K562 (cell line): ENCODE results near the gene SLC3A2. TPM values are rescaled to one million over a fixed set of nuclear protein-coding genes. Genes with fewer than 3 reads are reported as not detected.
"Not testable (repeated sequence)": the region's sequence is repeated elsewhere in the genome, so short reads cannot be mapped to it uniquely, and the experiment has no call there.

Source experiments
- ATAC-seq: fragments of 200-7000 bp; cut with Tn5 transposase; 3 replicates; pipeline ENCODE4 v1.9.1; 2020; ENCODE audit warnings: moderate library complexity
- BruUV-seq: library from RNA; stranded (reverse); fragments of 400-500 nt; replicated peaks from 2 replicates; lab custom pipeline; 2021; lab: Mats Ljungman, UMichigan
- CTCF ChIA-PET: fragments of 300-600 bp; formaldehyde crosslinking; extraction: SDS; loops from one replicate; lab custom pipeline; 2021; ENCODE audit warnings: low intra/inter-chr PET ratio; lab: Yijun Ruan, JAX
- POLR2A ChIA-PET: fragments of 300-600, 350-650 bp; sonication (Branson Sonifier 250); formaldehyde crosslinking; extraction: SDS; loops from one replicate; lab custom pipeline; 2021; ENCODE audit warnings: antibody characterized with exemption, inconsistent platforms; lab: Yijun Ruan, JAX
- DNase-seq, 4 experiments: peaks; one replicate each; pipeline versions ENCODE4 v3.0.0 to v3.0.0-alpha.2; 2011 to 2018; ENCODE audit warnings: low spot score in 3 of 4, mixed read lengths in 3 of 4; ENCODE audit errors: extremely low read depth in 1 of 4
- FAIRE-seq: peaks from 2 replicates; lab custom pipeline; 2011; peaks lifted over from hg19 to GRCh38; lab: Jason Lieb, UNC
- H2AFZ ChIP-seq: 2 replicates; pipeline ENCODE4 v1.6.0; 2011; ENCODE audit warnings: low read depth, low read length, control low read depth, inconsistent platforms
- H3K27ac ChIP-seq: fragments of 200-600 bp; 3 replicates; pipeline ENCODE4 v1.8.0; 2011; ENCODE audit warnings: low read depth, mild to moderate bottlenecking, control low read depth, inconsistent platforms, low read length, moderate library complexity, mixed read lengths; ENCODE audit errors: extremely low read depth
- H3K27me3 ChIP-seq, 2 experiments: fragments of 300-600 bp in 1 of 2; 2 replicates in 1 of 2; 3 replicates in 1 of 2; pipeline versions ENCODE4 v1.6.0 to v1.8.0; 2011; ENCODE audit warnings: inconsistent platforms in 2 of 2, low read length in 2 of 2, mild to moderate bottlenecking in 1 of 2, mixed read lengths in 1 of 2, moderate library complexity in 1 of 2; ENCODE audit not compliant: control insufficient read depth in 2 of 2, insufficient read depth in 2 of 2
- H3K36me3 ChIP-seq: fragments of 300-600 bp; 3 replicates; pipeline ENCODE4 v1.8.0; 2011; ENCODE audit warnings: mild to moderate bottlenecking, low read length, inconsistent platforms; ENCODE audit not compliant: control insufficient read depth, insufficient read depth
- H3K4me1 ChIP-seq, 2 experiments: fragments of 200-600 bp in 1 of 2; replicated peaks in 1 of 2; 2 replicates in 1 of 2; 3 replicates in 1 of 2; pipeline versions ENCODE4 v1.5.1 to v1.8.0; 2011; ENCODE audit warnings: inconsistent platforms in 2 of 2, low read length in 2 of 2, mild to moderate bottlenecking in 1 of 2, mixed read lengths in 1 of 2, moderate library complexity in 1 of 2; ENCODE audit not compliant: control insufficient read depth in 2 of 2, insufficient read depth in 2 of 2
- H3K4me2 ChIP-seq: 2 replicates; pipeline ENCODE4 v1.6.1; 2011; ENCODE audit warnings: low read length, control low read depth, inconsistent platforms, mixed read lengths; ENCODE audit not compliant: insufficient read depth
- H3K4me3 ChIP-seq: fragments of 200-600 bp; sonication (generic), shearing (Covaris generic); 2 replicates; pipeline ENCODE4 v1.5.1; 2016; ENCODE audit warnings: control low read depth, inconsistent platforms
- H3K79me2 ChIP-seq: fragments of 200-600 bp; 3 replicates; pipeline ENCODE4 v1.8.0; 2011; ENCODE audit warnings: low read length, inconsistent platforms; ENCODE audit not compliant: control insufficient read depth, insufficient read depth
- H3K9ac ChIP-seq, 2 experiments: 2 replicates each; pipeline versions ENCODE4 v1.6.0 to v1.6.1; 2011; ENCODE audit warnings: low read depth in 2 of 2, low read length in 2 of 2, control low read depth in 1 of 2, inconsistent platforms in 1 of 2, mild to moderate bottlenecking in 1 of 2, mixed read lengths in 1 of 2; ENCODE audit not compliant: insufficient read depth in 1 of 2
- H3K9me1 ChIP-seq: one replicate; pipeline ENCODE4 v1.6.0; 2011; ENCODE audit warnings: inconsistent platforms, mild to moderate bottlenecking, low read length, moderate library complexity; ENCODE audit not compliant: control insufficient read depth, insufficient read depth
- H3K9me3 ChIP-seq: replicated peaks from 2 replicates; pipeline ENCODE4 v1.5.1; 2011; ENCODE audit warnings: low read depth, low read length, inconsistent platforms; ENCODE audit not compliant: control insufficient read depth, insufficient read depth
- H4K20me1 ChIP-seq: replicated peaks from 2 replicates; pipeline ENCODE4 v1.6.1; 2011; ENCODE audit warnings: low read length, inconsistent platforms, mixed read lengths; ENCODE audit not compliant: control insufficient read depth, insufficient read depth
- CXXC5 ChIP-seq: fragments of 250-450 bp; sonication (Bioruptor Pico); IDR thresholded peaks from 2 replicates; pipeline ENCODE4 v1.8.0; 2022; ENCODE audit warnings: inconsistent platforms, mild to moderate bottlenecking, moderate library complexity
- DDX20 ChIP-seq: fragments of 450-650 bp; IDR thresholded peaks from 2 replicates; pipeline ENCODE4 v1.6.1; 2016; ENCODE audit warnings: missing genetic modification characterization, low read depth, mild to moderate bottlenecking, missing compliant biosample characterization, moderate library complexity
- DMBX1 ChIP-seq: fragments of 250-450 bp; sonication (Bioruptor Pico); IDR thresholded peaks from 2 replicates; pipeline ENCODE4 v1.8.0; 2022; ENCODE audit warnings: inconsistent platforms, mild to moderate bottlenecking, moderate library complexity, borderline replicate concordance
- MEF2D ChIP-seq: conservative IDR thresholded peaks from 2 replicates; pipeline ENCODE4 v1.6.1; 2016; ENCODE audit warnings: low read depth, missing genetic modification characterization, missing compliant biosample characterization
- NR4A1 ChIP-seq, 2 experiments: fragments of 250-450 bp in 1 of 2; fragments of 450-650 bp in 1 of 2; sonication (Bioruptor Pico) in 1 of 2; IDR thresholded peaks; 2 replicates each; pipeline versions ENCODE4 v1.4.0 to v1.6.1; 2016 to 2020; ENCODE audit warnings: mild to moderate bottlenecking in 2 of 2, missing compliant biosample characterization in 1 of 2, missing genetic modification characterization in 1 of 2, moderate library complexity in 1 of 2
- PBX2 ChIP-seq, 2 experiments: IDR thresholded peaks in 1 of 2; conservative IDR thresholded peaks in 1 of 2; 2 replicates each; pipeline ENCODE4 v1.6.1; 2016; ENCODE audit warnings: low read depth in 2 of 2, mild to moderate bottlenecking in 1 of 2, missing compliant biosample characterization in 1 of 2, missing genetic modification characterization in 1 of 2, moderate library complexity in 1 of 2
- PTRF ChIP-seq: fragments of 450-650 bp; IDR thresholded peaks from 2 replicates; pipeline ENCODE4 v1.6.1; 2016; ENCODE audit warnings: mild to moderate bottlenecking, missing genetic modification characterization, missing compliant biosample characterization
- TCFL5 ChIP-seq: fragments of 250-450 bp; sonication (Bioruptor Pico); conservative IDR thresholded peaks from 2 replicates; pipeline ENCODE4 v1.6.1; 2021; ENCODE audit warnings: mild to moderate bottlenecking, moderate library complexity, matching md5 sums
- ZBTB11 ChIP-seq, 3 experiments: fragments of 200-800 bp in 1 of 3; fragments of 250-450 bp in 1 of 3; fragments of 450-650 bp in 1 of 3; sonication (Bioruptor Pico) in 1 of 3; sonication (Bioruptor generic) in 1 of 3; formaldehyde crosslinking in 1 of 3; IDR thresholded peaks; 2 replicates each; pipeline versions ENCODE4 v1.6.1 to v1.8.0; 2016 to 2022; ENCODE audit warnings: mild to moderate bottlenecking in 2 of 3, missing genetic modification characterization in 2 of 3, missing compliant biosample characterization in 1 of 3, moderate library complexity in 1 of 3
- ZNF175 ChIP-seq: fragments of 200-800 bp; sonication (Bioruptor generic); IDR thresholded peaks from 2 replicates; pipeline ENCODE4 v1.6.1; 2016; ENCODE audit warnings: low read depth, mild to moderate bottlenecking, missing genetic modification characterization, missing compliant biosample characterization
- ZNF311 ChIP-seq: fragments of 250-450 bp; sonication (Bioruptor Pico); IDR thresholded peaks from 2 replicates; pipeline ENCODE4 v1.4.0; 2020; ENCODE audit warnings: mild to moderate bottlenecking, moderate library complexity
- ZNF41 ChIP-seq: fragments of 250-450 bp; sonication (Bioruptor Pico); conservative IDR thresholded peaks from 2 replicates; pipeline ENCODE4 v1.4.0; 2020; ENCODE audit warnings: mild to moderate bottlenecking
- ZNF79 ChIP-seq: fragments of 250-450 bp; sonication (Bioruptor Pico); IDR thresholded peaks from 2 replicates; pipeline ENCODE4 v1.4.0; 2020; ENCODE audit warnings: low read depth, mild to moderate bottlenecking, moderate library complexity
- WGBS: fragments of 100-300 bp; shearing (Covaris generic); methylation state at CpG from one replicate; pipeline ENCODE4 v1.1.6; 2016; ENCODE audit warnings: low coverage, mixed read lengths; ENCODE audit not compliant: insufficient coverage; ENCODE audit errors: missing lambda C conversion rate; 5-methylcytosine and 5-hydroxymethylcytosine counted together
- in situ Hi-C: fragments of 300-500 bp; cut with MboI; formaldehyde crosslinking; loops from 4 replicates; pipeline ENCODE4 v1.15.0; 2018; ENCODE audit warnings: inconsistent platforms, mixed read lengths
- intact Hi-C: fragments of 100-400 bp; cut with micrococcal nuclease; formaldehyde crosslinking; loops from 2 replicates; pipeline ENCODE4 v1.14.2; 2022
- polyA plus RNA-seq, 8 experiments: library from polyadenylated mRNA; depleted of rRNA in 4 of 8; stranded (reverse) in 5 of 8; unstranded in 3 of 8; fragments of >200 nt; fragmentation: Nextera tagmentation in 2 of 8; fragmentation: Illumina TruSeq in 1 of 8; extraction: Ambion mirVana in 2 of 8; extraction: Trizol in 1 of 8; gene quantifications; 2 replicates each; pipeline versions ENCODE4 v1.2.1 to v1.2.3, GENCODE V29; 2011 to 2014; ENCODE audit warnings: inconsistent platforms in 1 of 8, missing spikeins in 1 of 8
- total RNA-seq, 7 experiments: library from RNA; depleted of rRNA in 6 of 7; stranded (reverse); fragments of >200 nt in 6 of 7; fragmentation: Illumina TruSeq in 2 of 7; extraction: Trizol in 2 of 7; gene quantifications; 2 replicates each; pipeline versions ENCODE4 v1.2.1 to v1.2.3, GENCODE V29; 2011 to 2021; ENCODE audit warnings: low replicate concordance in 1 of 7

SLC3A2 gene
- total and polyA plus RNA-seq, 9 of the 15 experiments (the other 6 are each of a cell fraction or from before 2014, with no cell fraction given) = 20.0 to 296 (median 214) TPM

GRCh38 chr11:62859281-62859703 lies 21.4 kb upstream of the SLC3A2 start:
- Histone ChIP-seq H3K27ac (peak overlapping the region; percentile 63), H3K79me2 (peaks cover 99% of the 10 kb centered on the region), H3K36me3 (peaks cover 53% of the 10 kb centered on the region), H3K4me2 (peak overlapping the region; percentile 76), H3K4me1 (peaks cover 22 to 28% of the 10 kb centered on the region in 2 experiments; a peak in 4 of 5 replicates), H3K4me3 (peak overlapping the region; percentile 30), H4K20me1 (peaks cover 20% of the 10 kb centered on the region), H3K9ac (peak overlapping the region; percentile 53 to 85)
- intact Hi-C loops = loop anchor here (5.0 kb wide), 1 partner anchor 462 kb away; no protein-coding TSS in a partner anchor
- CTCF ChIA-PET; DNase-seq; H3K27me3 ChIP-seq; ATAC-seq; BruUV-seq; H2AFZ ChIP-seq; H3K9me1 ChIP-seq; FAIRE-seq; H3K9me3 ChIP-seq; TF ChIP-seq PBX2 (CRISPR knock-in tag; IDR thresholded peaks at IDR 0.05; ENCODE audit: low read depth); NR4A1 (CRISPR knock-in tag; IDR thresholded peaks at IDR 0.05): not testable (repeated sequence)
- in situ Hi-C loops = loop anchor here (25.0 kb wide), 1 partner anchor 472 kb away; no protein-coding TSS in a partner anchor
- under 1% methylated on average over 8 of the region's 8 CpGs for WGBS
- POLR2A ChIA-PET = interaction anchor here (0.7 kb wide), 1 partner anchor 19 kb away, joined by 3 read pairs; no protein-coding TSS in a partner anchor
- TF ChIP-seq TCFL5 (CRISPR knock-in tag) (0 out of 2 replicates have a peak, but pooled peaks have one; percentile 54), ZNF311 (CRISPR knock-in tag) (peak; percentile 86), DDX20 (tag) (peak; percentile 70; the same call in 1 of the 2 replicates), CXXC5 (peak; percentile 46; the same call in 1 of the 2 replicates), ZBTB11 (CRISPR knock-in tag; IDR thresholded peaks at IDR 0.05) (0 out of 6 replicates have a peak, but pooled peaks of 1 of the 3 experiments have one; percentile 32), MEF2D (tag) (0 out of 2 replicates have a peak, but pooled peaks have one; percentile 42), ZNF175 (CRISPR knock-in tag) (0 out of 2 replicates have a peak, but pooled peaks have one; percentile 35), ZNF79 (peak; percentile 78; the same call in 1 of the 2 replicates), ZNF41 (CRISPR knock-in tag) (peak; percentile 68; the same call in 1 of the 2 replicates), DMBX1 (peak; percentile 82; the same call in 1 of the 2 replicates), PTRF (tag) (peak; percentile 84), PBX2 (tag; conservative IDR thresholded peaks at IDR 0.05; ENCODE audit: low read depth) (0 out of 2 replicates have a peak, but pooled peaks have one; percentile 23), NR4A1 (tag; IDR thresholded peaks at IDR 0.05) (peak; percentile 94)
